ENCODE results near the gene CADM1.

CADM1 gene

GRCh38 chr11:115306689-115307088 is 197.5 kb downstream of the CADM1 start:
- DNase-seq: no peak

GRCh38 chr11:115304774-115305472 is 199.3 kb downstream of the CADM1 start:
- DNase-seq: no peak

DNA sequence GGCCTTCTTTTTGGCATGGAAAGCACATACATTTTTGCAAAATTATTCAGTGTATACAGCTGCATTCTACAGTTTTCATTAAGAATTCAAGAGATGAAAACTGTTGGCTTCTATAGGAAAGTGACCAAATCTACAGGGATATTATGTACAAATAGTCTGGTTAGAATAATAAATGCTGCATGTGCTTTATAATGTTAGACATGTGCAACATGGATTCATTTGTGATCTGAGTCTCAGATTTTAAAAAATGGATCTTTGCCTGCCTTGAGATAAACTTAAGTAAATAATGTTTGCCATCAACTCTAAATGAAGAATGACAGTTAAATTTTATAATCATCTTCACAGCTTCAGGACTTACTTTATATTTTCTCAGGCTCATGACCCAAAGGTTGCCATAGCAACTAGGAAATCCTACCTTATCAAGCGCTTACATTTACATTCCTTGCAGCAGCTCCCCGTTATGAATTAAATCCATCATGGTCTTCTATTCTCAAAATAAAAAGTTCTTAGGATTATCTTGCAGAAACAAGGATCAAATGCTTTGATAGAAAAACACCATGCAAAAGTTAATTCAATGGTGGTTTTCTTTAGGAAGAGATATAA is 200.2 kb downstream of the CADM1 start:
- DNase-seq: no peak

DNA sequence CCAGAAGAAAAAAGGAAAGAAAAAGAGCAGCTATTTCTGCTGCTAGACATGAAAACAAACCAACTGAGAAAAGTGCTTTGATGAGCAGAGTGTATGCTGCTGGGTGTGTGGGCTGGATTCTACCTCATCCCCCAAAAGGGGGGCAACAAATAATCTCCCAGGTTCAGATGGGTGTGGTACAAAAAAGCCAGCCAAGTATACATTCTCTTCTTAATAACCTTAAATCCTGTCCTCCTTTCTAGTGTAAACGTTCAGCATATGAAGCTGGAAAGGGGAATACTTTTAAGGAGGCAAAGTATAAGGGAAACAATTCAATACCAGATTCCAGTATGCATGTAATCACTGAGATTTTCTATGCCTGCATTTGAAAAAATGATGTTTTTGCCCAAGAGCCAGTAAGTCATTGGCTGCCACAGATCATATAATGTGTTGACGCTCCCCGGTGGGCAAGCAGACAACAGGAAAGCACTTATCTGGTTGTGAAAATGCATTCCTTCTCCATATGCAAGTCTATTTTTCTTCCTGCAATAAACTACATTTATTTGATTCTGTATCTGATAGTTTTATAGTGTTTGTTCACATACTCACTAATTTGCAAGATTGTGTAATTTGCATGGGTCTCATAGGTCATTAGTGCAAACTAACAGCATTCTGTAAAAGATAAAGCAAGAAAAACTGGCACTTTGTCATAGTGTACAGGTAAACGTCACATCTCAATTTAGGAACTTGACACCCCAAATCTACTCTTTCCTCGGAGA is 201.1 kb downstream of the CADM1 start:
- DNase-seq: no peak

DNA sequence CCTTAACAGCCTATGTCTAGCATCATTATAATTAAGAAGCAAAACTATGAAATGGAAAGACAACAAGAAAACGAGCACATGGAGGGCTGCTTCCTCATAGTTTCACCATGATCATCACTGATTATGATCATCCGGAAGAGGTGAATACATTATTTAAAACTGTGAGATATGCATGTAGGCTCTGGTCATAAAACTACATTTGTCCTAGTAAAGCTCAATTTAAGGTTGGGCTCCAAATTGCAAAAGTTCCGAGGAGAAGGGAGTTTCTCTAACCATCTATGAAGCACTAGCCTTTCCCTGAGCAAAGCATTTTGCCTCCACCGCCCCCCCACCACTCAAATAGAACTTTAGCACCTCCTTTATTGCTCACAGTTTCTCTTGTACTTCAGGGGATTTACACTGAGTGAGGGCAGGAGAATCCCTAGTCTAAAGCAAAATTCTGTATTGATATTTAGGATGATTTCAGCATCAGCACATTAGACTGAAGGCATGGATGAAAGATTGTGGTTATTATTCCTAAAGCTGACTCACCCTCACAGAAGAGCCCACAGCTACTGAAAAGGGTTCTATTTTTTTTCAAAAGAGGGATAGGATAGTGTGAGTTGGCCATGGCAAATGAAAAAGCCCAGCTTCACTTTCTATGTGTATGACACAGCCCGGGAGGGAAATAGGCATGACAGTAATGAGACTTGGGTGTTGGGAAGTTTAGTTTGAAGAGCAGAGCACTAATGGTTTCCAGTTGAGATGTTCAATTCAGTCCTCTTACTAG is 203.4 kb downstream of the CADM1 start:
- no peak for DNase-seq

GRCh38 chr11:115298300-115299012 is 205.8 kb downstream of the CADM1 start:
- no peak for DNase-seq

DNA sequence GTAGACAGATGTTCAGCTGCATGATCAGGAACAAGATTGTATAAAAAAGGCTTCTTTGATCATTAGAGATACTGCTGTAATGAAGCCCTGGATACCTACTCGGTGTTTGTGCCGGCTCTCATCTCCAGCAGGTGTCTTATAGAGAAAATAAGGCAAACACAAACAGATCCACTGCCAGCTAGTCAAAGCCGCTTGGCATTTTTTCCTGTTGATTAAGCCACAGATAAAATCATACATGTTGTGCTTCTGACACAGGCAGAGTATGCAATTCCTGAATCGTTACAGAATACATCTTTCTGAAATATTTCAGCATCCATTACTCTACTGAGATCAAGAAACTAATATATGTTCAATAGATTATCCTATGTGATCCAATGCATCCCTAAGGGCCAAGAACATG is 206.9 kb downstream of the CADM1 start:
- DNase-seq: no peak

- DNase-seq: no peak
Observed at GRCh38 chr11:115291325-115291724, 212.9 kb downstream of the CADM1 start.

DNA sequence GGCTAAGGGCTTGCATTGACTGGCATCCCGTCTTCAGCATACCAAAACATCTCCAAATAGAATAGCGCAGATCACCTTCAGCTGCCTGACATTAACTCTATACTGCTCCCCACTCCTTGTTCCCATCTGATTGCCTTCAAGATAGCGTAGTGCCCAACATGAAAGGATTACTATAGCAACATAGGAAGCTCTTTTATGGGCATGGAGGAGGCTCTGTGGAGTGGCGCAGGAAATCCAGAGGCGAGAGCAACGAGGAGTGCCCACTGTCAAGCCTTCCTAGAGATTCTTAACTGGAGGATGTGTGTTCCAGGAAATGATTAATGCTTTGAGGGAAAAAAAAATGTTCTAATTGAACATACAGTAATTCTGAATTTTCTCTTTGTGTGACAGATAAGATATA is 213.3 kb downstream of the CADM1 start:
- no peak for DNase-seq

- no peak for DNase-seq
Observed at GRCh38 chr11:115290479-115290878, 213.7 kb downstream of the CADM1 start.

GRCh38 chr11:115287266-115287665 is 216.9 kb downstream of the CADM1 start:
- DNase-seq: no peak

DNA sequence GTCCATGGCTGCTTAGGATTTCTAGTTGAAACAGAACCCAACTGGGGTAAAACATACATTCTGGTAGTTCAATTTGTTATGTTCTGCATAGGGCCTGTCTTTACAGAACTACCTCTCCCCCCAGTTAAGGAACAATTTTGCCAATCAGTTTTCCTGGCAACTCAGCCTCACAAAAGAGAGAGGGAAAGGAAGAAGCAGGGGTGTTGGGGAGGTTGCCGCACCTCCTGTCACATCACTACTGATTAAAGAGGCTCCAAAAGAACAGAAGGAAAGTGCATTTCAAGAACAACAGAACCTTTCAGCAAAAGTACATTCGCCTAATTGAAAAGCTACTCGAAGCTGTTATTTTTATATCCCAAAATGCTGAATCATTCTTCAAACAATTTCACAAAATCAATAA is 217.6 kb downstream of the CADM1 start:
- DNase-seq: no peak

DNA sequence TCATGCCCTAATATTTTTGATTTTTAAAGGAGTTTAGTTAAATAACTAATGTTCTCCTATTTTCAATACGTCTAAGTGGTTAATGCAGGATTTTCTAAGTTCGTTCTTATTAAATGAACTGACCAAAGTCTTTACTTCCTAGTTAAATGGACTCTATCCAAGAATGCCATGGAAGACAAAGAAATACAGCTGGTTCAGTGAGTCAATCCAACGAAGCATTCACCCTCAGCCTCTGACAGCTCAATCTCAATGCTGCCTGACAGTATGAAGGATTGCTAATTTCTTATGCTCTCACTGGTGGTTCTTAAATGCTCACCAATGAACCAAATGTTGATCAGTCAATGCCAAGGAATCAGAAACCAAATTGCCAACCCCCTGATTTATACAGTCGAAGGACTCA is 219.4 kb downstream of the CADM1 start:
- DNase-seq: no peak

- no peak for DNase-seq
Observed at GRCh38 chr11:115282923-115283322, 221.3 kb downstream of the CADM1 start.

DNA sequence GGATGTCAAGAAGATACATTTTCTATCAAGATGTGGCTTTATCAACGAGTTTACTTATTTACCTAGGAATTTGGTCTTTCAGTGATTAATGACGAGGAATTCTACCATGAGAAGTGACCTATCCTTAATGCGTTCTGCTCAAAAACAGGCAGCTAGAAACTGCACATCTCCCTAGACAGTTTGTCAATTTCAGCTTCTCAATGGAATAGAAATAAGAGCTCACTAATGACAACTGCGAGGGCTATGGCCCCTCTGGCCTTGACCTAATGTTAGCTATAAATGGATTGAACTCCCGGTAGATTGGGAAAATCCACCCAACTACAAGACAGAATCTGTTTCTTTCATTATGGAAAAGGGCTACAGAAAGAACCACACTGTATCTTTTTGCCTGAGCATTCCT is 223.4 kb downstream of the CADM1 start:
- no peak for DNase-seq

- no peak for DNase-seq
Observed at GRCh38 chr11:115279813-115280761, 224.1 kb downstream of the CADM1 start.

DNA sequence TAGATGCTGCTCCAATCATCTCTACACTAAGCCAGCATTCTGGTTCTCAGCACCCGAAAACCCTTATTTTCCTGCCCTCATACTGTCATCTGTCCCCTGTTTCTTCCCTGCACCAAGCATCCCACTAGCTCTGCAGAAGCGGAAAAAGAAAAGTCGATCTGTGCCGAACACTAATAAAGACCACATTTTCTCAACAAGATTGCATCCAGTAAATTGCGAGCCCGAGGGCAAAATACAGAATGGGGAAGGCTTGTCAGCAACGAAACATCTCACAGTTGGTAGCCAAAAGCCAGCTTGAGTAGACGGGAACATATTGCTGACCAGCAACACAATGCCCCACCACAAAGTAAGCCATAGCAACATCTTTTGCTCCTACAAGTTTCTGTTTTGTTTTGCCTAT is 227.4 kb downstream of the CADM1 start:
- no peak for DNase-seq

DNA sequence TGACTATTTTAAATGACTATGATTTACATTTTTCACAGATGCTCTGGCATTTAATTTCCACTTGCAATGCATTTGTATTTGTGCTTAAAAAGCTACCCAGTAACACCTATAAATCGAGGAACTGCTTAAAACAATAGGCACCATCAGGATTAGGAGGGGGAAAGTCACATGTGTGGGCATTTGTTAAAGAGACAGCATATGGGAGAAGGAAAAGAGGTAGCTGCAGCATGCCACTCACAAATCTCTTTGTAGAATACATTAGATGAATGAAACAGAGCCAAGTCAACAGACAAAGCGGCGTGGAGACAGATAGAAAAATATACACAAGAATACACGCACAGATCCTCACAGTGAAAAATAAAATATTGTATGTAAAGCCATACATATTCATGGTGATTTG is 228.0 kb downstream of the CADM1 start:
- DNase-seq: no peak

- no peak for DNase-seq
Observed at GRCh38 chr11:115275045-115275444, 229.2 kb downstream of the CADM1 start.

GRCh38 chr11:115272925-115273324 is 231.3 kb downstream of the CADM1 start:
- DNase-seq: no peak

DNA sequence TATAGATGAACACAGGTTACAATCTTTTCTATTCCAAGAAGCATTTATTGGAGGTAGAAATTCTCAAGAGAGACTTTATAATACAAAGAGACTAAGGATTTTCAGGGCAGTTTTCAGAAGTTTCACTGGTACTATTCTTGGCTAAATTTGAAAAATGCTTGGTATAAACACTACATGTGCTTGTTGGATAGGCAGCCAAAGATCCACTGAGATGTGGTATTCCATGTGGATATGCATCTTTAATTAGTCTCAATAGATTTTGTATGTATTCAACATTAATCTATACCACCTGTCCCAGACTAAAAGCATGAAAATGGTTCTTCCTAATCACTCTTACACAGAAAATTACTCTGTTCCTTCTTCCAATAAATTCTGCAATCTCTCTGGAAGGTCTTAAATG is 232.6 kb downstream of the CADM1 start:
- DNase-seq: no peak
